ENCODE measurements around the gene ARRDC4. TPM values are rescaled to one million over a fixed set of nuclear protein-coding genes. Genes with fewer than 3 reads are reported as not detected.

The ARRDC4 gene
- total and polyA plus RNA-seq, 9 of the 15 experiments (the other 6 are each of a cell fraction or from before 2014, with no cell fraction given), result 4.3 to 16.1 (median 14.4) TPM

DNA sequence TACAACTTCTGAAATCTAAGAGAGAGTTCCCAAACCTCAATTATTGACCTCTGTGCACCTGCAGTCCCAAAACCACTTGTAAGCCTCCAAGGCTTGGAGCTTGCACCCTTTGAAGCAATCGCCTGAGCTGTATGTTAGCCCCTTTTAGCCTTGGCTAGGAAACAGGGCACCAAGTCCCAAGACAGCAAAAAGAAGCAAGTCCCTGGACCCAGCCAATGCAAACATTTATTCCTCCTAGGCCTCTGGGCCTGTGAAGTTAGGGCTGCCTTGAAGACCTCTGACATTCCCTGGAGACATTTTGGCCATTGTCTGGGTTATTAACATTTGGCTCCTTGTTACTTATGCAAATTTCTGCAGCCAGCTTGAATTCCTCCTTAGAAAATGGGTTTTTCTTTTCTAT, 26.9 kb upstream of the ARRDC4 start:
- TF ChIP-seq ZFP36 (IDR thresholded peaks at IDR 0.05; ENCODE audit: low read depth, low read length, partially characterized antibody), result peak; percentile 35
- no peak for TF ChIP-seq THRAP3 (IDR thresholded peaks at IDR 0.05; ENCODE audit: borderline replicate concordance)
- no peak for TF ChIP-seq SIN3B (IDR thresholded peaks at IDR 0.05; ENCODE audit: low read depth)
- no peaks in the 10 kb centered on the region for H3K4me1 ChIP-seq (replicated peaks in 1 of 2; ENCODE audit: control insufficient read depth in 2 of 2, insufficient read depth in 2 of 2, low read length in 2 of 2)
- DNase-seq (ENCODE audit: extremely low read depth in 1 of 4, low spot score in 3 of 4), result no peak
- ATAC-seq, result no peak
- no peaks in the 10 kb centered on the region for H3K9me3 ChIP-seq (replicated peaks; ENCODE audit: control insufficient read depth, insufficient read depth, low read depth, low read length)
- no peak overlapping the region for H2AFZ ChIP-seq (ENCODE audit: low read depth, low read length)
- in situ Hi-C loops (cut with MboI), result no loop called here
- no peaks in the 10 kb centered on the region for H3K79me2 ChIP-seq (ENCODE audit: control insufficient read depth, insufficient read depth, low read length)
- CTCF ChIA-PET (ENCODE audit: low intra/inter-chr PET ratio), result no interaction called here
- H4K20me1 ChIP-seq (replicated peaks; ENCODE audit: control insufficient read depth, insufficient read depth, low read length), result no peaks in the 10 kb centered on the region
- no peaks in the 10 kb centered on the region for H3K36me3 ChIP-seq (ENCODE audit: control insufficient read depth, insufficient read depth, low read length)
- no peak overlapping the region for H3K4me3 ChIP-seq
- BruUV-seq (replicated peaks), result no TSS peak
- intact Hi-C loops (cut with micrococcal nuclease), result no loop called here
- H3K27ac ChIP-seq (ENCODE audit: extremely low read depth, low read depth, low read length), result no peak overlapping the region
- H3K9ac ChIP-seq (ENCODE audit: insufficient read depth in 1 of 2, low read depth in 2 of 2, low read length in 2 of 2), result no peak overlapping the region
- no peak overlapping the region for H3K4me2 ChIP-seq (ENCODE audit: insufficient read depth, low read length)
- WGBS (ENCODE audit: insufficient coverage, low coverage, missing lambda C conversion rate), result 14% methylated on average over 1 of the region's 1 CpG
- POLR2A ChIA-PET, result interaction anchor here (0.8 kb wide), 1 partner anchor 17 kb away, joined by 3 read pairs; no protein-coding TSS in a partner anchor
- no peak for FAIRE-seq
- no peaks in the 10 kb centered on the region for H3K27me3 ChIP-seq (ENCODE audit: control insufficient read depth in 2 of 2, insufficient read depth in 2 of 2, low read length in 2 of 2)
- H3K9me1 ChIP-seq (ENCODE audit: control insufficient read depth, insufficient read depth, low read length), result no peaks in the 10 kb centered on the region

- no peak for ATAC-seq
- in situ Hi-C loops (cut with MboI), result no loop called here
- 7% methylated on average over 4 of the region's 4 CpGs for WGBS (ENCODE audit: insufficient coverage, low coverage, missing lambda C conversion rate)
- TF ChIP-seq JUN (IDR thresholded peaks at IDR 0.05; ENCODE audit: borderline replicate concordance, low read depth, low read length) (no peak), JUN (CRISPR knock-in tag; IDR thresholded peaks at IDR 0.05; ENCODE audit: borderline replicate concordance) (no peak), POLR2AphosphoS5 (IDR thresholded peaks at IDR 0.05; ENCODE audit: control insufficient read depth, insufficient read depth, low read depth, low read length) (no peak), ZNF445 (CRISPR knock-in tag; IDR thresholded peaks at IDR 0.05; ENCODE audit: low read depth) (no peak), SMC3 (conservative IDR thresholded peaks at IDR 0.05; ENCODE audit: insufficient read depth, low read depth, low read length) (no peak), IFI16 (CRISPR knock-in tag; IDR thresholded peaks at IDR 0.05) (no peak), E2F3 (CRISPR knock-in tag; IDR thresholded peaks at IDR 0.05) (no peak)
- TF ChIP-seq, protein P1, sequence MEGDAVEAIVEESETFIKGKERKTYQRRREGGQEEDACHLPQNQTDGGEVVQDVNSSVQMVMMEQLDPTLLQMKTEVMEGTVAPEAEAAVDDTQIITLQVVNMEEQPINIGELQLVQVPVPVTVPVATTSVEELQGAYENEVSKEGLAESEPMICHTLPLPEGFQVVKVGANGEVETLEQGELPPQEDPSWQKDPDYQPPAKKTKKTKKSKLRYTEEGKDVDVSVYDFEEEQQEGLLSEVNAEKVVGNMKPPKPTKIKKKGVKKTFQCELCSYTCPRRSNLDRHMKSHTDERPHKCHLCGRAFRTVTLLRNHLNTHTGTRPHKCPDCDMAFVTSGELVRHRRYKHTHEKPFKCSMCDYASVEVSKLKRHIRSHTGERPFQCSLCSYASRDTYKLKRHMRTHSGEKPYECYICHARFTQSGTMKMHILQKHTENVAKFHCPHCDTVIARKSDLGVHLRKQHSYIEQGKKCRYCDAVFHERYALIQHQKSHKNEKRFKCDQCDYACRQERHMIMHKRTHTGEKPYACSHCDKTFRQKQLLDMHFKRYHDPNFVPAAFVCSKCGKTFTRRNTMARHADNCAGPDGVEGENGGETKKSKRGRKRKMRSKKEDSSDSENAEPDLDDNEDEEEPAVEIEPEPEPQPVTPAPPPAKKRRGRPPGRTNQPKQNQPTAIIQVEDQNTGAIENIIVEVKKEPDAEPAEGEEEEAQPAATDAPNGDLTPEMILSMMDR (IDR thresholded peaks at IDR 0.05 in 2 of 3, conservative IDR thresholded peaks at IDR 0.05 in 1 of 3; ENCODE audit: insufficient read depth in 2 of 3, low read depth in 1 of 3, low read length in 3 of 3), result no peak
- TF ChIP-seq, protein P2, sequence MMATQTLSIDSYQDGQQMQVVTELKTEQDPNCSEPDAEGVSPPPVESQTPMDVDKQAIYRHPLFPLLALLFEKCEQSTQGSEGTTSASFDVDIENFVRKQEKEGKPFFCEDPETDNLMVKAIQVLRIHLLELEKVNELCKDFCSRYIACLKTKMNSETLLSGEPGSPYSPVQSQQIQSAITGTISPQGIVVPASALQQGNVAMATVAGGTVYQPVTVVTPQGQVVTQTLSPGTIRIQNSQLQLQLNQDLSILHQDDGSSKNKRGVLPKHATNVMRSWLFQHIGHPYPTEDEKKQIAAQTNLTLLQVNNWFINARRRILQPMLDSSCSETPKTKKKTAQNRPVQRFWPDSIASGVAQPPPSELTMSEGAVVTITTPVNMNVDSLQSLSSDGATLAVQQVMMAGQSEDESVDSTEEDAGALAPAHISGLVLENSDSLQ (IDR thresholded peaks at IDR 0.05), result no peak
- TF ChIP-seq, protein P3, sequence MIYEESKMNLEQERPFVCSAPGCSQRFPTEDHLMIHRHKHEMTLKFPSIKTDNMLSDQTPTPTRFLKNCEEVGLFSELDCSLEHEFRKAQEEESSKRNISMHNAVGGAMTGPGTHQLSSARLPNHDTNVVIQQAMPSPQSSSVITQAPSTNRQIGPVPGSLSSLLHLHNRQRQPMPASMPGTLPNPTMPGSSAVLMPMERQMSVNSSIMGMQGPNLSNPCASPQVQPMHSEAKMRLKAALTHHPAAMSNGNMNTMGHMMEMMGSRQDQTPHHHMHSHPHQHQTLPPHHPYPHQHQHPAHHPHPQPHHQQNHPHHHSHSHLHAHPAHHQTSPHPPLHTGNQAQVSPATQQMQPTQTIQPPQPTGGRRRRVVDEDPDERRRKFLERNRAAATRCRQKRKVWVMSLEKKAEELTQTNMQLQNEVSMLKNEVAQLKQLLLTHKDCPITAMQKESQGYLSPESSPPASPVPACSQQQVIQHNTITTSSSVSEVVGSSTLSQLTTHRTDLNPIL (CRISPR knock-in tag; IDR thresholded peaks at IDR 0.05), result no peak
These were observed 19.5 kb upstream of the ARRDC4 start for GRCh38 chr15:97940993-97941392.

More at GRCh38 chr15:97940993-97941392, 19.5 kb upstream of the ARRDC4 start:
- no TSS peak for BruUV-seq (replicated peaks)
- intact Hi-C loops (cut with micrococcal nuclease), result no loop called here
- DNase-seq (ENCODE audit: extremely low read depth in 1 of 4, low spot score in 3 of 4) (no peak), FAIRE-seq (no peak)
- Histone ChIP-seq H4K20me1 (replicated peaks; ENCODE audit: control insufficient read depth, insufficient read depth, low read length) (no peaks in the 10 kb centered on the region), H3K9me1 (ENCODE audit: control insufficient read depth, insufficient read depth, low read length) (no peaks in the 10 kb centered on the region), H3K9ac (ENCODE audit: insufficient read depth in 1 of 2, low read depth in 2 of 2, low read length in 2 of 2) (no peak overlapping the region), H3K27me3 (ENCODE audit: control insufficient read depth in 2 of 2, insufficient read depth in 2 of 2, low read length in 2 of 2) (peaks cover 8 to 15% of the 10 kb centered on the region in 2 experiments; a peak in 4 of 5 replicates), H3K79me2 (ENCODE audit: control insufficient read depth, insufficient read depth, low read length) (no peaks in the 10 kb centered on the region), H3K4me2 (ENCODE audit: insufficient read depth, low read length) (no peak overlapping the region), H3K4me3 (no peak overlapping the region), H3K36me3 (ENCODE audit: control insufficient read depth, insufficient read depth, low read length) (no peaks in the 10 kb centered on the region), H3K4me1 (replicated peaks in 1 of 2; ENCODE audit: control insufficient read depth in 2 of 2, insufficient read depth in 2 of 2, low read length in 2 of 2) (no peaks in the 10 kb centered on the region), H2AFZ (ENCODE audit: low read depth, low read length) (no peak overlapping the region), H3K27ac (ENCODE audit: extremely low read depth, low read depth, low read length) (no peak overlapping the region), H3K9me3 (replicated peaks; ENCODE audit: control insufficient read depth, insufficient read depth, low read depth, low read length) (no peaks in the 10 kb centered on the region)
- POLR2A ChIA-PET, result no interaction called here
- CTCF ChIA-PET (ENCODE audit: low intra/inter-chr PET ratio), result no interaction called here
